Spleen (tissue), 11 donors: ENCODE results near the gene TTLL6. TPM values are rescaled to one million over a fixed set of nuclear protein-coding genes. Genes with fewer than 3 reads are reported as not detected.

Experiments used
- DNase-seq: peaks from one replicate; pipeline ENCODE4 v3.0.0-alpha.2; 2020
- H3K27ac ChIP-seq, 8 donors: fragments of 200-600 bp; sonication (generic) in 7 of 8; 1 replicate in 4 of 8; 2 replicates in 4 of 8; pipeline versions ENCODE4 v1.5.0 to v1.8.0; 2016 to 2021; ENCODE audit warnings: inconsistent platforms in 4 of 8, mild to moderate bottlenecking in 4 of 8, moderate library complexity in 1 of 8
- H3K27me3 ChIP-seq, 7 donors: fragments of 200-600 bp; sonication (generic) in 6 of 7; replicated peaks in 1 of 7; 1 replicate in 4 of 7; 2 replicates in 3 of 7; pipeline versions ENCODE4 v1.5.0 to v1.8.0; 2016 to 2021; ENCODE audit warnings: inconsistent platforms in 3 of 7, mild to moderate bottlenecking in 1 of 7
- H3K36me3 ChIP-seq, 6 donors: fragments of 200-600 bp; sonication (generic) in 5 of 6; 1 replicate in 4 of 6; 2 replicates in 2 of 6; pipeline versions ENCODE4 v1.5.0 to v1.8.0; 2016 to 2021; ENCODE audit warnings: inconsistent platforms in 2 of 6
- H3K4me1 ChIP-seq, 6 donors: fragments of 200-600 bp; sonication (generic) in 5 of 6; 1 replicate in 3 of 6; 2 replicates in 3 of 6; pipeline versions ENCODE4 v1.5.0 to v1.8.0; 2016 to 2021; ENCODE audit warnings: inconsistent platforms in 3 of 6
- H3K4me3 ChIP-seq, 8 donors: fragments of 200-600 bp; sonication (generic) in 7 of 8; 1 replicate in 4 of 8; 2 replicates in 4 of 8; pipeline versions ENCODE4 v1.5.0 to v1.8.0; 2016 to 2021; ENCODE audit warnings: inconsistent platforms in 4 of 8, mild to moderate bottlenecking in 4 of 8, moderate library complexity in 2 of 8
- H3K9me3 ChIP-seq, 8 donors: fragments of 200-600 bp; sonication (generic) in 7 of 8; 1 replicate in 4 of 8; 2 replicates in 4 of 8; pipeline versions ENCODE4 v1.5.0 to v1.8.0; 2016 to 2021; ENCODE audit warnings: inconsistent platforms in 4 of 8
- CTCF ChIP-seq, 11 experiments: fragments of 200-600 bp in 7 of 11; fragments of 450-650 bp in 4 of 11; sonication (generic) in 4 of 11; IDR thresholded peaks in 8 of 11; conservative IDR thresholded peaks in 3 of 11; 1 replicate in 7 of 11; 2 replicates in 4 of 11; pipeline versions ENCODE4 v1.4.0 to v1.8.0; 2016 to 2021; ENCODE audit warnings: antibody characterized with exemption in 11 of 11, inconsistent platforms in 4 of 11, mild to moderate bottlenecking in 1 of 11
- POLR2A ChIP-seq, 3 donors: fragments of 450-650 bp; IDR thresholded peaks; one replicate each; pipeline ENCODE4 v1.5.1; 2017; ENCODE audit warnings: antibody characterized with exemption in 3 of 3, mild to moderate bottlenecking in 1 of 3
- POLR2AphosphoS5 ChIP-seq, 3 donors: sonication (generic); formaldehyde crosslinking; IDR thresholded peaks; one replicate each; pipeline ENCODE4 v1.5.1; 2017; ENCODE audit warnings: antibody characterized with exemption in 3 of 3
- WGBS, 5 donors: extraction: QIAGEN DNeasy Blood & Tissue Kit in 3 of 5; methylation state at CpG; one replicate each; pipeline versions ENCODE4 v1.1.5 to v1.1.7; 2013 to 2018; 5-methylcytosine and 5-hydroxymethylcytosine counted together
- intact Hi-C: fragments of 100-400 bp; cut with DNase I; formaldehyde crosslinking; loops from one replicate; pipeline ENCODE4 v1.15.0; 2023; ENCODE audit warnings: low total_unique reads
- polyA plus RNA-seq, 3 donors: library from polyadenylated mRNA; stranded (reverse); fragments of 200-250 nt; gene quantifications; one replicate each; pipeline ENCODE4 v1.2.1, GENCODE V29; 2013
- total RNA-seq, 7 donors: library from RNA; depleted of rRNA in 3 of 7; stranded (reverse); fragments of >200 nt in 3 of 7; fragmentation: NEBNext Ultra II Directional in 4 of 7; extraction: Animal tissue kit (Norgen Biotek cat#: 25700) in 4 of 7; gene quantifications; one replicate each; pipeline versions ENCODE4 v1.1.0 to v1.2.1, GENCODE V29; 2016 to 2021
- donor health status: healthy with polysubstance abuse.
- donor health status: DM: no; HTN: no; CAD: no; lungs with moderate emphysema.
- donor health status: DM: no; HTN: no; CAD: no.
- donor health status: Bipolar disorder and iron deficiency.
- donor health status: healthy.
- donor health status: DM: no; HTN: no; CAD: no.
- donor health status: DM: yes; HTN: yes; CAD: no.

The TTLL6 gene
- total and polyA plus RNA-seq, 10 donors = 0.04 TPM; not detected in 9

- intact Hi-C loops = no loop called here
- Histone ChIP-seq H3K27me3 (peaks cover 11 to 100% (median 98%) of the 10 kb centered on the region in 7 donors), H3K36me3 (no peaks in the 10 kb centered on the region), H3K27ac (no peak overlapping the region), H3K9me3 (no peaks in the 10 kb centered on the region), H3K4me1 (peaks cover 0 to 23% (median 5%) of the 10 kb centered on the region in 6 donors), H3K4me3 (no peak overlapping the region)
- DNase-seq = no peak
- 8 to 16% (median 10%) methylated on average over 43 to 53 of the region's 53 CpGs for whole genome bisulfite sequencing, 5 donors
- TF ChIP-seq POLR2A (IDR thresholded peaks at IDR 0.05) (no peak), CTCF (IDR thresholded peaks at IDR 0.05 in 8 of 11, conservative IDR thresholded peaks at IDR 0.05 in 3 of 11) (no peak), POLR2AphosphoS5 (IDR thresholded peaks at IDR 0.05) (no peak)
These were observed 69.3 kb downstream of the TTLL6 start for GRCh38 chr17:48747445-48748363.

DNA sequence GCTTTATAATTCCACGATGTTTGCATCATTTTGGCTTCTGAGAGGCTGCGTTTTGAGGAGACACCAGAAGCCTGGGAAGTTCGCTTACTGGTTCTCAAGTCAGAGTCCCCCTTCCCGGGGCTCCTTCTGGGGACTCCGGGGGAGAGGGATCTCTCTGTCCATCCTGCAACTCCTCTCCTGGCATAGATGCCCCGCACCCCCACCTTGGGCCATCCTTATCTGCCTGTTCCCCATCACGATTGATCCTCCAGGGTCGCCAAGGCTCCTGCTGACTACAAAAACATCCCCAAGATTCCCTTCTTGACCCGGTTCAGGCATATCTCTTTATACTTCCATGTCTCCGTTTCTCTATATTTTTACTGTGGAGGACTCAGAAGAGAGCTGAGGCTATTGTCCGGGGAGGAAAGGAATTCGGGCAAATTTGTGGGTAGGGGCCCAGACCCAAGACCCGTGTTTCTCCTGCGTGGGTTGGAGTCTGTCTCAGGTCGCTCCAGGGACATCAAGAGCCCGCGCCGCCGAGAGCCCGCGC is 70.0 kb downstream of the TTLL6 start:
- Histone ChIP-seq H3K9me3 (no peaks in the 10 kb centered on the region), H3K4me3 (no peak overlapping the region), H3K4me1 (peaks cover 0 to 23% (median 5%) of the 10 kb centered on the region in 6 donors), H3K36me3 (no peaks in the 10 kb centered on the region), H3K27ac (no peak overlapping the region), H3K27me3 (peaks cover 11 to 100% (median 98%) of the 10 kb centered on the region in 7 donors)
- TF ChIP-seq CTCF (IDR thresholded peaks at IDR 0.05 in 8 of 11, conservative IDR thresholded peaks at IDR 0.05 in 3 of 11) (no peak), POLR2AphosphoS5 (IDR thresholded peaks at IDR 0.05) (no peak), POLR2A (IDR thresholded peaks at IDR 0.05) (no peak)
- no peak for DNase-seq
- intact Hi-C loops = no loop called here
- WGBS, 5 donors = 3 to 8% (median 6%) methylated on average over 21 of the region's 21 CpGs

DNA sequence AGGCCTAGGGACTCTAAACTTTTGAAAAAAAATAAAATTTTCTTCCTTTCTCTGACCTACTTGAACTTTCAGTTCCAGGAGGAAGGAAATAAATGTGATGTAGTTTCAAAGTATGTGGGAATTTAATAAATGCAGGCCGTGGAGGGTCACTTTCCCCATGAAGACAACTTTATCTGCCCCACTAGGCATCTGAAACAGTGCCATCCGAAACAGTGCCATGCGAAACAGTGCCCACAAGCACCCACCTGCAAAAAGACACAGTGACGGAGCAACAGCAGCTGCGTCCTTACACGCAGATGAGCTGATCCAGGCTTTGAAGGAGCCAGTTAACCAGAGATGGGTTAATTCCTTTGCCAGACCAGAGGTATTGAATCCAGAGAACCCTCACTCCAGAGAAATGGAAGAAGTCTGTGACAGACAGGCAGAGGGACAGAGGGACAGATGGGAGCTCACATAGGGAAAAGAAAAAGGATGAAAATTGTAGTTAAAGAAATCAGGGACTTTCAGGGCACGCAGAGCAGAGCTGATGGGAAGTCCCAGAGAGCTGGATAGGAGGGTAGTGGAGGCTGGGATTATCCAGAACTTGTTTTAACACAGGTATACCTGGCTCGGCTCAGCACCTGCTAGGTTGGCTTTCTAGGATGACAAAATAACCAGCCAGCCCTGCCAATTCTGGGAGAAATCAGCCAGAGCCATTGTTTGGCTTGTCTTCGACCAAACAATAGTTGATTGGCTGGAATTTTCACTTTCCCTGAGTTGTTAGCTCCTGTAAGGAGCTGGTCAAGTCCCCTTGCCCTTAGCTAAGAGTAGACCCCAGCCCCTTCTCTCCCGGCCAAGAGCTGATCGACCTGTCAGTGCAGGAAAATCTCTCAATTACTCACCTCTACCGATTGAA is 71.4 kb downstream of the TTLL6 start:
- Histone ChIP-seq H3K27me3 (peaks cover 11 to 100% (median 98%) of the 10 kb centered on the region in 7 donors), H3K27ac (no peak overlapping the region), H3K4me1 (peaks cover 0 to 23% (median 5%) of the 10 kb centered on the region in 6 donors), H3K9me3 (no peaks in the 10 kb centered on the region), H3K4me3 (no peak overlapping the region), H3K36me3 (no peaks in the 10 kb centered on the region)
- 11 to 24% (median 18%) methylated on average over 12 of the region's 12 CpGs for WGBS, 5 donors
- intact Hi-C loops = no loop called here
- DNase-seq = no peak
- no peak for TF ChIP-seq POLR2AphosphoS5 (IDR thresholded peaks at IDR 0.05)
- no peak for TF ChIP-seq CTCF (IDR thresholded peaks at IDR 0.05 in 8 of 11, conservative IDR thresholded peaks at IDR 0.05 in 3 of 11)
- no peak for TF ChIP-seq POLR2A (IDR thresholded peaks at IDR 0.05)
